Measurements from ENCODE around the gene TFDP2. TPM values are rescaled to one million over a fixed set of nuclear protein-coding genes. Genes with fewer than 3 reads are reported as not detected.
A peak's percentile ranks its signal among the peaks of the same experiment; 100 is the strongest.

Gene TFDP2
- total RNA-seq = 10 to 100 TPM; 30.5 to 75.9 (median 43.0) TPM

GRCh38 chr3:142148792-142149672 lies at the start of gene TFDP2:
Gene TFDP2, minus strand, starts transcription at chr3:142149544. Its CDS starts 47,795 bp downstream, at chr3:142101749.
- ATAC-seq (ENCODE audit: low FRiP score) (peak; percentile 99), DNase-seq (ENCODE audit: low spot score) (peak; percentile 75)
- no peak for TF ChIP-seq CTCF (IDR thresholded peaks at IDR 0.05)

GRCh38 chr3:142188846-142189245 lies 39.5 kb upstream of the TFDP2 start:
- TF ChIP-seq CTCF (IDR thresholded peaks at IDR 0.05) = no peak
- DNase-seq (ENCODE audit: low spot score) = no peak
- no peak for ATAC-seq (ENCODE audit: low FRiP score)

- ATAC-seq (ENCODE audit: low FRiP score) = no peak
- no peak for DNase-seq (ENCODE audit: low spot score)
- no peak for TF ChIP-seq CTCF (IDR thresholded peaks at IDR 0.05)
These were observed 31.5 kb upstream of the TFDP2 start for GRCh38 chr3:142180761-142181362.

- no peak for ATAC-seq (ENCODE audit: low FRiP score)
These were observed 26.1 kb upstream of the TFDP2 start for GRCh38 chr3:142175478-142175877.

GRCh38 chr3:142174559-142174958 lies 25.2 kb upstream of the TFDP2 start:
- DNase-seq (ENCODE audit: low spot score) = no peak
- no peak for TF ChIP-seq CTCF (IDR thresholded peaks at IDR 0.05)
- ATAC-seq (ENCODE audit: low FRiP score) = no peak

More at GRCh38 chr3:142175478-142175877, 26.1 kb upstream of the TFDP2 start:
- no peak for DNase-seq (ENCODE audit: low spot score)
- no peak for TF ChIP-seq CTCF (IDR thresholded peaks at IDR 0.05)

GRCh38 chr3:142168514-142168913 lies 19.2 kb upstream of the TFDP2 start:
- ATAC-seq (ENCODE audit: low FRiP score) = no peak
- TF ChIP-seq CTCF (IDR thresholded peaks at IDR 0.05) = no peak

More at GRCh38 chr3:142168514-142168913, 19.2 kb upstream of the TFDP2 start:
- DNase-seq (ENCODE audit: low spot score) = no peak
